GM18498 (cell line): ENCODE data around the gene NUP50.

Source experiments
- ATAC-seq: cut with Tn5 transposase; IDR thresholded peaks from one replicate; pipeline ENCODE4 v1.9.1; 2021; ENCODE audit warnings: mild to moderate bottlenecking, moderate library complexity; ENCODE audit not compliant: unreplicated experiment

NUP50 gene

GRCh38 chr22:45227645-45228400, 64.1 kb downstream of the NUP50 start:
- no peak for ATAC-seq

GRCh38 chr22:45228401-45228754, 64.7 kb downstream of the NUP50 start:
- no peak for ATAC-seq

GRCh38 chr22:45229181-45229580, 65.5 kb downstream of the NUP50 start:
- ATAC-seq, result no peak

GRCh38 chr22:45230026-45230721, 66.4 kb downstream of the NUP50 start:
- no peak for ATAC-seq

- ATAC-seq, result no peak
These were observed 67.6 kb downstream of the NUP50 start for GRCh38 chr22:45231293-45231692.

- ATAC-seq, result no peak
These were observed 69.7 kb downstream of the NUP50 start for GRCh38 chr22:45233386-45233785.

GRCh38 chr22:45233827-45234226, 70.1 kb downstream of the NUP50 start:
- ATAC-seq, result no peak

- peak; percentile 75 for ATAC-seq
These were observed 71.5 kb downstream of the NUP50 start for GRCh38 chr22:45235101-45235777.

GRCh38 chr22:45235851-45236342, 72.2 kb downstream of the NUP50 start:
- no peak for ATAC-seq

GRCh38 chr22:45237065-45237990, 73.6 kb downstream of the NUP50 start:
- ATAC-seq, result no peak
